Loucy (cell line): ENCODE results near the gene BCAR3.

ENCODE experiments used
- CTCF ChIP-seq: fragments of 200-600 bp; sonication (generic); conservative IDR thresholded peaks from 2 replicates; pipeline ENCODE4 v1.5.1; 2014; ENCODE audit warnings: mild to moderate bottlenecking, antibody characterized with exemption, low read length
- EZH2phosphoT487 ChIP-seq: fragments of 200-600 bp; IDR thresholded peaks from 2 replicates; pipeline ENCODE4 v1.6.1; 2018; ENCODE audit warnings: antibody characterized with exemption, mild to moderate bottlenecking, moderate library complexity, borderline replicate concordance

DNA sequence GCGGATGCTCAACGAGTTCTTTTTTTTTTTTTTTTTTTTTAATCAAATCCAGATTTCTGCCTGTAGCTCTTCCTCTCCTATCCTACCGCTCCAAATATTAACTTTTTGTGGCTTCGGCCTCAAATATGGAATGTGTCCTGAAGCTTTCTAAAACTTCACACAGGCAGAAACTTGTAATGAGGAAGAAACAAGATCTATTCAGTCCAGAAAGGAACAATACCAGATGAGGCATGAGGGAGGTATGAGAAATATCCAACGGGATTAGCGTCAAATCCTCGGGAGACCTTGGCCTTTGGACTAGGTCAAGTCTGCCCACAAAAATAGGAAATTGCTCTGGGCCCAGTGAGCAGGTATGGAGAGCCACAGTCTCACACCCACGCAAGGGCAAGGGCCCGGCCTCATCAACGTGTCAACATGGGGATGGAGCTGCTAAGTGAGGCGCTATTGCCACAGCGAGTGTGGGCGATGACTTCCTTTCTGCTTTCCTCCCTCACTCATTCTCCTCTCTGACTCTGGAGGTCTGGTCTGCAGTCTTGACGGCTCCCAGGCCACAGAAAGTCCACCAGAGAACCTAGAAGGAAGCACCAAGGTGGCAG is 66.6 kb downstream of the BCAR3 start:
- no peak for TF ChIP-seq CTCF
- TF ChIP-seq EZH2phosphoT487, result no peak
